ENCODE data around the gene MCTP2. TPM values are rescaled to one million over a fixed set of nuclear protein-coding genes. Genes with fewer than 3 reads are reported as not detected.

The MCTP2 gene
- total and polyA plus RNA-seq, 2 donors = 3.9 to 37.3 TPM

GRCh38 chr15:94372821-94373220, 141.5 kb downstream of the MCTP2 start:
- WGBS = 67% methylated on average over 6 of the region's 6 CpGs
- H3K36me3 ChIP-seq (ENCODE audit: insufficient read depth) = no peaks in the 10 kb centered on the region

GRCh38 chr15:94375997-94376396, 144.6 kb downstream of the MCTP2 start:
- no peak overlapping the region for H3K4me3 ChIP-seq (ENCODE audit: low read depth, low read length)
- WGBS = 91% methylated on average over 1 of the region's 1 CpG
- DNase-seq (ENCODE audit: extremely low spot score) = no peak

More at GRCh38 chr15:94372821-94373220, 141.5 kb downstream of the MCTP2 start:
- Histone ChIP-seq H3K27ac (ENCODE audit: low read depth) (no peak overlapping the region), H3K4me1 (ENCODE audit: insufficient read depth) (no peaks in the 10 kb centered on the region), H3K4me3 (ENCODE audit: low read depth, low read length) (no peak overlapping the region)
- DNase-seq (ENCODE audit: extremely low spot score) = no peak

GRCh38 chr15:94379986-94380385, 148.6 kb downstream of the MCTP2 start:
- WGBS = 92% methylated on average over 3 of the region's 3 CpGs
- peaks cover 2% of the 10 kb centered on the region for H3K36me3 ChIP-seq (ENCODE audit: insufficient read depth)
- no peaks in the 10 kb centered on the region for H3K4me1 ChIP-seq (ENCODE audit: insufficient read depth)
- H3K27ac ChIP-seq (ENCODE audit: low read depth) = no peak overlapping the region
- DNase-seq (ENCODE audit: extremely low spot score) = no peak
- no peak overlapping the region for H3K4me3 ChIP-seq (ENCODE audit: low read depth, low read length)

More at GRCh38 chr15:94375997-94376396, 144.6 kb downstream of the MCTP2 start:
- Histone ChIP-seq H3K27ac (ENCODE audit: low read depth) (no peak overlapping the region), H3K36me3 (ENCODE audit: insufficient read depth) (peaks cover 2% of the 10 kb centered on the region), H3K4me1 (ENCODE audit: insufficient read depth) (no peaks in the 10 kb centered on the region)

GRCh38 chr15:94380798-94381197, 149.4 kb downstream of the MCTP2 start:
- 84% methylated on average over 1 of the region's 1 CpG for WGBS
- Histone ChIP-seq H3K4me3 (ENCODE audit: low read depth, low read length) (no peak overlapping the region), H3K27ac (ENCODE audit: low read depth) (no peak overlapping the region), H3K4me1 (ENCODE audit: insufficient read depth) (no peaks in the 10 kb centered on the region), H3K36me3 (ENCODE audit: insufficient read depth) (peaks cover 2% of the 10 kb centered on the region)
- no peak for DNase-seq (ENCODE audit: extremely low spot score)

- 83% methylated on average over 8 of the region's 8 CpGs for WGBS
- no peak for DNase-seq (ENCODE audit: extremely low spot score)
- no peak overlapping the region for H3K4me3 ChIP-seq (ENCODE audit: low read depth, low read length)
- H3K36me3 ChIP-seq (ENCODE audit: insufficient read depth) = peaks cover 4% of the 10 kb centered on the region
- H3K27ac ChIP-seq (ENCODE audit: low read depth) = no peak overlapping the region
- no peaks in the 10 kb centered on the region for H3K4me1 ChIP-seq (ENCODE audit: insufficient read depth)
Measured at GRCh38 chr15:94381384-94381783, 150.0 kb downstream of the MCTP2 start.

GRCh38 chr15:94383041-94383440, 151.7 kb downstream of the MCTP2 start:
- WGBS = 81% methylated on average over 3 of the region's 3 CpGs
- DNase-seq (ENCODE audit: extremely low spot score) = no peak
- Histone ChIP-seq H3K27ac (ENCODE audit: low read depth) (no peak overlapping the region), H3K4me3 (ENCODE audit: low read depth, low read length) (no peak overlapping the region), H3K4me1 (ENCODE audit: insufficient read depth) (no peaks in the 10 kb centered on the region), H3K36me3 (ENCODE audit: insufficient read depth) (peaks cover 4% of the 10 kb centered on the region)

- no peaks in the 10 kb centered on the region for H3K4me1 ChIP-seq (ENCODE audit: insufficient read depth)
- H3K27ac ChIP-seq (ENCODE audit: low read depth) = no peak overlapping the region
- H3K36me3 ChIP-seq (ENCODE audit: insufficient read depth) = peaks cover 2% of the 10 kb centered on the region
- no peak for DNase-seq (ENCODE audit: extremely low spot score)
- H3K4me3 ChIP-seq (ENCODE audit: low read depth, low read length) = no peak overlapping the region
- 89% methylated on average over 9 of the region's 9 CpGs for whole genome bisulfite sequencing
Measured at GRCh38 chr15:94383706-94384105, 152.3 kb downstream of the MCTP2 start.

- no peaks in the 10 kb centered on the region for H3K4me1 ChIP-seq (ENCODE audit: insufficient read depth)
- H3K27ac ChIP-seq (ENCODE audit: low read depth) = no peak overlapping the region
- WGBS = 53% methylated on average over 4 of the region's 4 CpGs
- DNase-seq (ENCODE audit: extremely low spot score) = no peak
- H3K36me3 ChIP-seq (ENCODE audit: insufficient read depth) = peaks cover 2% of the 10 kb centered on the region
- no peak overlapping the region for H3K4me3 ChIP-seq (ENCODE audit: low read depth, low read length)
Measured at GRCh38 chr15:94385441-94385840, 154.1 kb downstream of the MCTP2 start.

- Histone ChIP-seq H3K4me3 (ENCODE audit: low read depth, low read length) (no peak overlapping the region), H3K36me3 (ENCODE audit: insufficient read depth) (peaks cover 2% of the 10 kb centered on the region), H3K27ac (ENCODE audit: low read depth) (no peak overlapping the region), H3K4me1 (ENCODE audit: insufficient read depth) (no peaks in the 10 kb centered on the region)
- DNase-seq (ENCODE audit: extremely low spot score) = no peak
- WGBS = 63% methylated on average over 7 of the region's 7 CpGs
Measured at GRCh38 chr15:94386351-94386750, 155.0 kb downstream of the MCTP2 start.

GRCh38 chr15:94387442-94387841, 156.1 kb downstream of the MCTP2 start:
- no peaks in the 10 kb centered on the region for H3K4me1 ChIP-seq (ENCODE audit: insufficient read depth)
- WGBS = 78% methylated on average over 2 of the region's 2 CpGs
- no peak for DNase-seq (ENCODE audit: extremely low spot score)
- H3K27ac ChIP-seq (ENCODE audit: low read depth) = no peak overlapping the region
- no peak overlapping the region for H3K4me3 ChIP-seq (ENCODE audit: low read depth, low read length)
- H3K36me3 ChIP-seq (ENCODE audit: insufficient read depth) = peaks cover 2% of the 10 kb centered on the region

GRCh38 chr15:94387849-94388441, 156.6 kb downstream of the MCTP2 start:
- Histone ChIP-seq H3K36me3 (ENCODE audit: insufficient read depth) (peaks cover 2% of the 10 kb centered on the region), H3K27ac (ENCODE audit: low read depth) (no peak overlapping the region), H3K4me1 (ENCODE audit: insufficient read depth) (no peaks in the 10 kb centered on the region), H3K4me3 (ENCODE audit: low read depth, low read length) (no peak overlapping the region)
- no peak for DNase-seq (ENCODE audit: extremely low spot score)
- WGBS = 66% methylated on average over 7 of the region's 7 CpGs

GRCh38 chr15:94395640-94396039, 164.3 kb downstream of the MCTP2 start:
- Histone ChIP-seq H3K27ac (ENCODE audit: low read depth) (no peak overlapping the region), H3K4me1 (ENCODE audit: insufficient read depth) (no peaks in the 10 kb centered on the region), H3K36me3 (ENCODE audit: insufficient read depth) (no peaks in the 10 kb centered on the region), H3K4me3 (ENCODE audit: low read depth, low read length) (no peak overlapping the region)
- DNase-seq (ENCODE audit: extremely low spot score) = no peak
- WGBS = 26% methylated on average over 1 of the region's 1 CpG

GRCh38 chr15:94397337-94397736, 166.0 kb downstream of the MCTP2 start:
- no peaks in the 10 kb centered on the region for H3K36me3 ChIP-seq (ENCODE audit: insufficient read depth)
- WGBS = 53% methylated on average over 3 of the region's 3 CpGs
- DNase-seq (ENCODE audit: extremely low spot score) = no peak
- no peak overlapping the region for H3K4me3 ChIP-seq (ENCODE audit: low read depth, low read length)
- H3K4me1 ChIP-seq (ENCODE audit: insufficient read depth) = no peaks in the 10 kb centered on the region
- no peak overlapping the region for H3K27ac ChIP-seq (ENCODE audit: low read depth)

GRCh38 chr15:94398001-94398400, 166.6 kb downstream of the MCTP2 start:
- Histone ChIP-seq H3K27ac (ENCODE audit: low read depth) (no peak overlapping the region), H3K4me3 (ENCODE audit: low read depth, low read length) (no peak overlapping the region), H3K4me1 (ENCODE audit: insufficient read depth) (no peaks in the 10 kb centered on the region), H3K36me3 (ENCODE audit: insufficient read depth) (no peaks in the 10 kb centered on the region)
- no peak for DNase-seq (ENCODE audit: extremely low spot score)
